ENCODE measurements around the gene PLCB4.

- no peak for TF ChIP-seq CTCF (IDR thresholded peaks at IDR 0.05; ENCODE audit: insufficient read depth, low read length, poor library complexity, severe bottlenecking)
- TF ChIP-seq EZH2phosphoT487 (conservative IDR thresholded peaks at IDR 0.05; ENCODE audit: low read length) = no peak
Observed at GRCh38 chr20:9323622-9324021, 254.7 kb downstream of the PLCB4 start.

All from SU-DHL-6 (cell line).